GM18508 (cell line): Measurements from ENCODE around the gene PERM1.
A peak's percentile ranks its signal among the peaks of the same experiment; 100 is the strongest.
"Not testable (repeated sequence)": the region's sequence is repeated elsewhere in the genome, so short reads cannot be mapped to it uniquely, and the experiment has no call there.

Experiments
- ATAC-seq: cut with Tn5 transposase; IDR thresholded peaks from one replicate; pipeline ENCODE4 v1.9.1; 2021; ENCODE audit warnings: moderate number of reproducible peaks; ENCODE audit not compliant: insufficient read depth, unreplicated experiment

The PERM1 gene

GRCh38 chr1:1014799-1015681 is 33.1 kb upstream of the PERM1 start:
- ATAC-seq, result no peak

- no peak for ATAC-seq
Observed at GRCh38 chr1:1013922-1014648, 32.2 kb upstream of the PERM1 start.

- peak; percentile 69 for ATAC-seq
Observed at GRCh38 chr1:1013105-1013921, 31.4 kb upstream of the PERM1 start, which contains the start of gene ISG15. ISG15 (plus strand) TSS chr1:1013497; CDS start chr1:1013574, 77 bp downstream.

- not testable (repeated sequence) for ATAC-seq
Observed at GRCh38 chr1:1012736-1013104, 30.8 kb upstream of the PERM1 start.

GRCh38 chr1:1011396-1011949 is 29.6 kb upstream of the PERM1 start:
- no peak for ATAC-seq

GRCh38 chr1:1010131-1010530 is 28.2 kb upstream of the PERM1 start:
- ATAC-seq, result not testable (repeated sequence)

- ATAC-seq, result no peak
Observed at GRCh38 chr1:1006305-1007159, 24.6 kb upstream of the PERM1 start.

- ATAC-seq, result no peak
Observed at GRCh38 chr1:1005774-1006304, 23.9 kb upstream of the PERM1 start.

GRCh38 chr1:1004780-1005697 is 23.1 kb upstream of the PERM1 start:
- ATAC-seq, result no peak

- no peak for ATAC-seq
Observed at GRCh38 chr1:1004420-1004779, 22.5 kb upstream of the PERM1 start.

- no peak for ATAC-seq
Observed at GRCh38 chr1:1003618-1004419, 21.9 kb upstream of the PERM1 start.

- ATAC-seq, result no peak
Observed at GRCh38 chr1:1001057-1001783, 19.3 kb upstream of the PERM1 start.

GRCh38 chr1:1000357-1001056 is 18.6 kb upstream of the PERM1 start:
- no peak for ATAC-seq

GRCh38 chr1:999725-1000356 is 17.9 kb upstream of the PERM1 start, which contains the start of gene HES4:
HES4 (minus strand) TSS chr1:1000097; CDS start chr1:999973, 124 bp downstream.
- ATAC-seq, result no peak

- no peak for ATAC-seq
Observed at GRCh38 chr1:998995-999724, 17.3 kb upstream of the PERM1 start.
